Heart right ventricle (tissue), 16 donors: ENCODE measurements around the gene LYZL2. TPM values are rescaled to one million over a fixed set of nuclear protein-coding genes. Genes with fewer than 3 reads are reported as not detected.
"Not testable (repeated sequence)": the region's sequence is repeated elsewhere in the genome, so short reads cannot be mapped to it uniquely, and the experiment has no call there.

Experiments used
- ATAC-seq, 8 donors: fragments of 200-7000 bp; cut with Tn5 transposase; one replicate each; pipeline ENCODE4 v1.9.1; 2020; ENCODE audit warnings: mild to moderate bottlenecking in 8 of 8, moderate library complexity in 8 of 8, moderate number of reproducible peaks in 1 of 8
- DNase-seq, 2 donors: peaks; one replicate each; pipeline ENCODE4 v3.0.0-alpha.2; 2020
- H3K27ac ChIP-seq, 10 donors: fragments of 200-600 bp; sonication (generic) in 2 of 10; one replicate each; pipeline versions ENCODE4 v1.5.0 to v1.8.0; 2020 to 2022; ENCODE audit warnings: mild to moderate bottlenecking in 3 of 10
- H3K27me3 ChIP-seq, 7 donors: fragments of 200-600 bp; one replicate each; pipeline ENCODE4 v1.8.0; 2021 to 2022; ENCODE audit warnings: mild to moderate bottlenecking in 2 of 7
- H3K36me3 ChIP-seq, 9 donors: fragments of 200-600 bp; sonication (generic) in 1 of 9; one replicate each; pipeline versions ENCODE4 v1.5.0 to v1.8.0; 2020 to 2022; ENCODE audit warnings: mild to moderate bottlenecking in 2 of 9
- H3K4me1 ChIP-seq, 9 donors: fragments of 200-600 bp; sonication (generic) in 1 of 9; one replicate each; pipeline versions ENCODE4 v1.5.0 to v1.8.0; 2020 to 2022; ENCODE audit warnings: mild to moderate bottlenecking in 4 of 9
- H3K4me3 ChIP-seq, 10 donors: fragments of 200-600 bp; sonication (generic) in 2 of 10; one replicate each; pipeline versions ENCODE4 v1.5.0 to v1.8.0; 2020 to 2022; ENCODE audit warnings: mild to moderate bottlenecking in 7 of 10, moderate library complexity in 2 of 10
- H3K9me3 ChIP-seq, 11 donors: fragments of 200-600 bp in 10 of 11; sonication (generic) in 2 of 11; one replicate each; pipeline versions ENCODE4 v1.5.0 to v1.8.0; 2013 to 2022; ENCODE audit warnings: mild to moderate bottlenecking in 2 of 11, control low read depth in 1 of 11, moderate library complexity in 1 of 11
- CTCF ChIP-seq, 9 donors: fragments of 200-600 bp; sonication (generic) in 2 of 9; IDR thresholded peaks; one replicate each; pipeline versions ENCODE4 v1.5.0 to v1.8.0; 2021 to 2022; ENCODE audit warnings: antibody characterized with exemption in 9 of 9, mild to moderate bottlenecking in 5 of 9, moderate library complexity in 1 of 9
- WGBS, 2 donors: extraction: QIAGEN DNeasy Blood & Tissue Kit; methylation state at CpG; one replicate each; pipeline ENCODE4 v1.1.7; 2013; ENCODE audit warnings: inconsistent platforms in 1 of 2; 5-methylcytosine and 5-hydroxymethylcytosine counted together
- intact Hi-C, 10 donors: fragments of 100-400 bp; cut with DNase I; formaldehyde crosslinking; loops; one replicate each; pipeline versions ENCODE4 v1.11.1 to v1.14.2; 2022
- polyA plus RNA-seq, 2 donors: library from polyadenylated mRNA; stranded (reverse); fragments of 200-250 nt; gene quantifications; one replicate each; pipeline ENCODE4 v1.2.3, GENCODE V29; 2013
- total RNA-seq, 10 donors: library from RNA; stranded (reverse); fragmentation: NEBNext Ultra II Directional in 3 of 10; extraction: Animal tissue kit (Norgen Biotek cat#: 25700) in 3 of 10; gene quantifications; one replicate each; pipeline versions ENCODE4 v1.2.1 to v1.2.4, GENCODE V29; 2021 to 2023
- donor health status: Arrhythmogenic right ventricular cardiomyopathy.
- donor health status: ischemic (EF 13 %, LVEDD 7.1; RV severe dilation, severe dysfunction).
- donor health status: healthy with polysubstance abuse.
- donor health status: DM: no; HTN: yes; CAD: no.
- donor health status: DM: no; HTN: no; CAD: no.
- donor health status: ischemic (EF 25% LVEDD 6.9; RV normal size, moderate dysfunction).
- donor health status: ischemic (EF 25% LVEDD 5.7; RV mildly dilated, moderate dysfunction).
- donor health status: healthy.
- donor health status: DM: yes; HTN: yes; CAD: no.
- donor health status: Ischemic cardiomyopathy.
- donor health status: ischemic (EF 35%, LVEDD 5.7; RV mildly dilated, moderate dysfunction).
- donor health status: nonischemic (EF 11% LVEDD 7.7; RV severe dilation, severe dysfunction).
- donor health status: DM: yes; HTN: yes; CAD: no.
- donor health status: PGD.
- donor health status: ischemic (EF 29% LVEDD 5.4; RV normal size, mild dysfunction).
- donor health status: nonischemic (EF 23%, LVEDD 6.1; RV moderate dilation, normal function).

LYZL2 gene
- total and polyA plus RNA-seq, 12 donors = not detected

DNA sequence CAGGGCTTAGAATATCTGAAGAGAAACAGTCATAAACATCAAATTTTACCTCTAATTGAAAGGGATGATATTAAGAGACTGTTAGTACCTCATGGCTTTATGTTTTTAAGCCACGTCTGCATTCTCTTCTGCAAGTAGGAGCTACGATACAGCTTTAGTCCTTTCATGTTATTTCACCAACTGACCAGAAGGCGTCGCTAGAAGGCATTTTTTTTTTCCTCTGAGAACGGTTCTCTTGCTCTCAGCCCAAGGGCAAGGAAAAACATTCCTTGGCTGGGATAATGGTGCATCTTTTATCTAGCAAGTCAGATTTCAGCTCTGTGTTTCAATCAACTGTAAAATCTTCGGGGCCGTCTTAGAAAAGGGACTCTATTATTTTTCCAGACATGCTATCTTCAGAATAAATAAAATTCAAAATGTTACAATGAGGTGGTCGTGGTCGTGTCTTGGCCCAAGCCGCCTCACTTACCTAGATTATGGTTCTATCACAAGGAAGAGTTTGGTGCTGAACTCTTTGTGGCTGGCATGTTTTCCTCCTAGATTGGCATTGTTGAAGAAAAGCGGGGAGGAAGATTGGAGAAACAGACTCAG lies 41.6 kb upstream of the LYZL2 start:
- intact Hi-C loops = no loop called here
- 36 to 37% methylated on average over 11 of the region's 11 CpGs for WGBS, 2 donors

GRCh38 chr10:30667982-30668381 lies 38.4 kb upstream of the LYZL2 start:
- H3K36me3 ChIP-seq, H3K4me3 ChIP-seq, H3K4me1 ChIP-seq, intact Hi-C loops, H3K9me3 ChIP-seq, H3K27me3 ChIP-seq: not testable (repeated sequence)
- peak overlapping the region in 1 of 10 donors; percentile 45 for H3K27ac ChIP-seq
- WGBS, 2 donors = 63 to 67% methylated on average over 11 of the region's 11 CpGs
- ATAC-seq (peak; percentile 31 to 93 (median 80)), DNase-seq (peak; percentile 16 to 73)

More for the DNA sequence above, 41.6 kb upstream of the LYZL2 start:
- H3K9me3 ChIP-seq = no peaks in the 10 kb centered on the region
- H3K36me3 ChIP-seq = no peaks in the 10 kb centered on the region
- ATAC-seq (peak in 6 of 8 donors; percentile 38 to 79 (median 62)), DNase-seq (peak in 1 of 2 donors; percentile 48)
- peak overlapping the region in 6 of 10 donors; percentile 31 to 47 (median 36) for H3K4me3 ChIP-seq
- H3K27me3 ChIP-seq = no peaks in the 10 kb centered on the region
- H3K4me1 ChIP-seq = no peaks in the 10 kb centered on the region
- peak; percentile 52 to 84 (median 79) for TF ChIP-seq CTCF (IDR thresholded peaks at IDR 0.05)
- H3K27ac ChIP-seq = no peak overlapping the region

GRCh38 chr10:30663403-30663802 lies 33.9 kb upstream of the LYZL2 start:
- H3K4me3 ChIP-seq, DNase-seq, H3K4me1 ChIP-seq, H3K27ac ChIP-seq, ATAC-seq, H3K36me3 ChIP-seq, H3K27me3 ChIP-seq, intact Hi-C loops, H3K9me3 ChIP-seq: not testable (repeated sequence)
- 90 to 91% methylated on average over 5 of the region's 7 CpGs for WGBS, 2 donors

- H3K36me3 ChIP-seq = no peaks in the 10 kb centered on the region
- no peak overlapping the region for H3K4me3 ChIP-seq
- no peaks in the 10 kb centered on the region for H3K9me3 ChIP-seq
- TF ChIP-seq CTCF (IDR thresholded peaks at IDR 0.05) = no peak
- 85 to 86% methylated on average over 6 of the region's 6 CpGs for WGBS, 2 donors
- H3K27me3 ChIP-seq = peaks cover 0 to 4% (median 0%) of the 10 kb centered on the region in 7 donors
- no peak overlapping the region for H3K27ac ChIP-seq
- no peak for DNase-seq
- ATAC-seq = no peak
- no peaks in the 10 kb centered on the region for H3K4me1 ChIP-seq
- intact Hi-C loops = no loop called here
Observed at GRCh38 chr10:30662814-30663213, 33.3 kb upstream of the LYZL2 start.

DNA sequence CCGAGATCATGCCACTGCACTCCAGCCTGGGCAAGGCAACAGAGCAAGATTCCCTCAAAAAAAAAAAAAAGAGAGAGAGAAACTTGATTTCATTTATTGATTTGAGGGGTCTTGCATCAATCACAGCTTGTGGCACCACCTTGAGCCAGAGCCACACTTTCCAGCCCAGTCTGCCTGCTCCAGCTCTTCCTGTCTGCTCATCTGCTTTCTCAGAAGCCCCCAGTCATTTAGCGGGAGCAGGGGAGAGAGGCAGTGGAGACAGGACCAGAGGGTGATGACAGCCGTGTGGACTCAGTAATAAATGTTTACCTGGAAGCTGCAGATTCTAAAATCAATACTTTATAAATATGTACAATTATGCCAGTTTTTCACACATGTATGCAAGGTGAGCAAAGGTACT lies 30.8 kb upstream of the LYZL2 start:
- H3K4me3 ChIP-seq, ATAC-seq, H3K27ac ChIP-seq, DNase-seq, H3K4me1 ChIP-seq, H3K36me3 ChIP-seq, intact Hi-C loops, H3K9me3 ChIP-seq: not testable (repeated sequence)
- H3K27me3 ChIP-seq = peaks cover 0 to 15% (median 0%) of the 10 kb centered on the region in 7 donors
- 79 to 83% methylated on average over 3 of the region's 3 CpGs for WGBS, 2 donors

DNA sequence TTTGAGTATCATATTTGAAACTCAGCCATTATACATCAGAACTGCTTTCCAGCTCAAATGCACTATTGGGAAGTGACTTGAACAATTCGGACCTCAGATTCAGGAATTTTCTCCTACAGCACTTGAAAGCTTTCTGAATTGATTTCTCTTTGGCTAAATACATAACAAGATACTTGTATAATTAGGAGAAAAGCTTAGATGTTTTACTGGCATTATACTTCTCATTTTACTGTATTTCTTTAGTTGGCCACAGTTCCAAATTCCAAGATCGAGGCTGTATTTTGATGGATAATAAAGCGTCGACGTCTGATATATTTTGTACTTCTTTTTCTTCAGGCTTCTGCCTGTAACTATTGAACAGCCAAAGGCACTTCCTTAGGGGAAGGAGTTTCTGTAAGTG lies 26.7 kb upstream of the LYZL2 start:
- Histone ChIP-seq H3K27ac (no peak overlapping the region), H3K36me3 (no peaks in the 10 kb centered on the region), H3K9me3 (no peaks in the 10 kb centered on the region), H3K4me1 (peaks cover 0 to 4% (median 0%) of the 10 kb centered on the region in 9 donors), H3K27me3 (peaks cover 0 to 15% (median 0%) of the 10 kb centered on the region in 7 donors), H3K4me3 (no peak overlapping the region)
- 61 to 65% methylated on average over 5 of the region's 5 CpGs for WGBS, 2 donors
- intact Hi-C loops = no loop called here
- no peak for ATAC-seq
- DNase-seq = no peak
- TF ChIP-seq CTCF (IDR thresholded peaks at IDR 0.05) = no peak

- H3K4me3 ChIP-seq, intact Hi-C loops, H3K4me1 ChIP-seq, H3K36me3 ChIP-seq, H3K27ac ChIP-seq, DNase-seq, ATAC-seq, H3K9me3 ChIP-seq: not testable (repeated sequence)
- H3K27me3 ChIP-seq = peaks cover 0 to 15% (median 0%) of the 10 kb centered on the region in 7 donors
- WGBS, 2 donors = 71 to 76% methylated on average over 8 of the region's 8 CpGs
Observed at GRCh38 chr10:30655001-30655400, 25.4 kb upstream of the LYZL2 start.

GRCh38 chr10:30651470-30652397 lies 22.2 kb upstream of the LYZL2 start:
- H3K4me1 ChIP-seq, DNase-seq, H3K36me3 ChIP-seq, H3K4me3 ChIP-seq, intact Hi-C loops, H3K9me3 ChIP-seq, H3K27me3 ChIP-seq: not testable (repeated sequence)
- peak overlapping the region in 1 of 10 donors; percentile 33 for H3K27ac ChIP-seq
- peak in 6 of 8 donors; percentile 31 to 71 (median 46) for ATAC-seq
- 74 to 76% methylated on average over 9 to 10 of the region's 10 CpGs for WGBS, 2 donors
